ENCODE results near the gene SLC12A8.

SLC12A8 gene

DNA sequence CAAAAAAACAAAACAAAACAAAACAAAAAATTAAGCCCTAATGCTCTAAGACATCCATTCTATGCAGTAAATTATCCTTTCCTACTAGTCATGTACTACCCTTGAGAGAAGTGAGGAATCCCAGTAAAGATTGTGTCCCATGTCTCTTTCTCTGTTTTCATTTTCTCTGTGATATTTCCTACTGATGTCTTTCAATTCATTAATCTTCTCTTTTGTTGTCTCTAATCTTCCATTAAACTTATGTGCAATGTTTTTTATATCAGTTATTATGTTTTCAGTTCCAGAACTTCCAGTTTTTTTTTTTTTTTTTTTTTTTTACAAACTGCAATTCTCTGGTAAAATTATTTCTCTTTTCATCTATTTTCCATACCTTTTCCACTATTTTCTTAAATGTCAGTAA is 44.1 kb upstream of the SLC12A8 start:
- no peaks in the 10 kb centered on the region for H3K9me3 ChIP-seq
- peaks cover 12% of the 10 kb centered on the region for H3K4me1 ChIP-seq
- no peak overlapping the region for H3K4me3 ChIP-seq (ENCODE audit: low read depth, low read length)
- TF ChIP-seq, protein P1, sequence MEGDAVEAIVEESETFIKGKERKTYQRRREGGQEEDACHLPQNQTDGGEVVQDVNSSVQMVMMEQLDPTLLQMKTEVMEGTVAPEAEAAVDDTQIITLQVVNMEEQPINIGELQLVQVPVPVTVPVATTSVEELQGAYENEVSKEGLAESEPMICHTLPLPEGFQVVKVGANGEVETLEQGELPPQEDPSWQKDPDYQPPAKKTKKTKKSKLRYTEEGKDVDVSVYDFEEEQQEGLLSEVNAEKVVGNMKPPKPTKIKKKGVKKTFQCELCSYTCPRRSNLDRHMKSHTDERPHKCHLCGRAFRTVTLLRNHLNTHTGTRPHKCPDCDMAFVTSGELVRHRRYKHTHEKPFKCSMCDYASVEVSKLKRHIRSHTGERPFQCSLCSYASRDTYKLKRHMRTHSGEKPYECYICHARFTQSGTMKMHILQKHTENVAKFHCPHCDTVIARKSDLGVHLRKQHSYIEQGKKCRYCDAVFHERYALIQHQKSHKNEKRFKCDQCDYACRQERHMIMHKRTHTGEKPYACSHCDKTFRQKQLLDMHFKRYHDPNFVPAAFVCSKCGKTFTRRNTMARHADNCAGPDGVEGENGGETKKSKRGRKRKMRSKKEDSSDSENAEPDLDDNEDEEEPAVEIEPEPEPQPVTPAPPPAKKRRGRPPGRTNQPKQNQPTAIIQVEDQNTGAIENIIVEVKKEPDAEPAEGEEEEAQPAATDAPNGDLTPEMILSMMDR (IDR thresholded peaks at IDR 0.05; ENCODE audit: low read depth, low read length) = no peak
- DNase-seq = no peak
- H3K27me3 ChIP-seq = no peaks in the 10 kb centered on the region
- H3K36me3 ChIP-seq = no peaks in the 10 kb centered on the region

DNA sequence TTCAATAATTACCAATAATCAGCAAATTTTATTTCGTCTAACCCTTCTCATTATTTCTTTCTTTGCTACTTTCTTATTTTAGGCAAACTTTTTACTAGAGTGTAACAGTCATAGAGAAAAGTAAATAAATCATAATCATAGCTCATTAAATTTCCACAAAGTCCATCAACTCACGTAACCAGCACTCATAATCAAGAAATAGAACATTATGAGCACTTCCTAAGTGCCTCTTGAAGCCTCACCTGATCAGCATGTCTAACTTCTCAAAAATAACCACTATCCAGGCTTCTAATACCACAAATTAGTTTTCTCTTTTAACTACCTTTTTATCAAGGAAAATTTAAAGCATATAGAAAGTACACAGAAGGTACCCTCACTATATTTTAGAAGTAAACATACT is 38.4 kb upstream of the SLC12A8 start:
- no peaks in the 10 kb centered on the region for H3K4me1 ChIP-seq
- no peaks in the 10 kb centered on the region for H3K27me3 ChIP-seq
- no peaks in the 10 kb centered on the region for H3K36me3 ChIP-seq
- H3K4me3 ChIP-seq (ENCODE audit: low read depth, low read length) = no peak overlapping the region
- DNase-seq = no peak
- no peaks in the 10 kb centered on the region for H3K9me3 ChIP-seq
- TF ChIP-seq, protein P1 (IDR thresholded peaks at IDR 0.05; ENCODE audit: low read depth, low read length) = no peak

DNA sequence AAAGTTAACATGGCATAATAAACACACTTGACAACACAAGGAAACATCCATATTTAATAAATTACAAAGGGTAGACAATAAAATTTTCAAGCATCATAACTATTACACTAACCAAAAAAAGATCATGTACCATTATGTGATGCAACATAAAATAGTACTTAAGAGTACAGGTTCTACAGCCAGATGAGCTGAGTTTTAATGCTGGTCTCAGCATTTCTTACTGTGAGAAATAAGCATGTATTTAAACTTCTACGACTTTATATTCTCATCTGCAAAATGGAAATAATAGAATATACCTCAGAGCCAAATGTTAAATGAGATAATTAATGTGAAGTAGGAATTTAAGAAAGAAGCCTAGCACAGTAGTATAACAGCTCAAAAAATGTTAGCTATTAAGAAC is 33.7 kb upstream of the SLC12A8 start:
- TF ChIP-seq, protein P1 (IDR thresholded peaks at IDR 0.05; ENCODE audit: low read depth, low read length) = no peak
- no peaks in the 10 kb centered on the region for H3K27me3 ChIP-seq
- H3K4me3 ChIP-seq (ENCODE audit: low read depth, low read length) = no peak overlapping the region
- no peaks in the 10 kb centered on the region for H3K4me1 ChIP-seq
- H3K9me3 ChIP-seq = no peaks in the 10 kb centered on the region
- no peak for DNase-seq
- no peaks in the 10 kb centered on the region for H3K36me3 ChIP-seq

DNA sequence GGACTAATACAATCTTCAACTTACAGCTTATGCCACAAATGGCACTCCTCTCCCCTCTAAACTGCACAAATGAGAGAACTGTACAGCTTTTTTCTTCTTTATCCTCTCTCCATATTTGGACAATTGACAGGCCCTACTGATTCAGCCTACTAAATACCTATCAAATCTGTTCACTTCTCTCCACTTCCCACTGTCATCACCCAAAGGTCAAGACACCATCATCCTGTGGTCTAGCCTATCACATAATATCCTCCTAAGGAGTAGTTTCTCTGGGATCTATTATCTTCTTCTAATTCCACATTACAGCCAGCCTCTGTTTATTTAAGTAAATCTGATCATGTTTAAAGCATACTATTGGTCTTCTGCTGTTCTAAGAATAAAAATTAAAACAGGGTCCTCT is 33.0 kb upstream of the SLC12A8 start:
- no peak overlapping the region for H3K4me3 ChIP-seq (ENCODE audit: low read depth, low read length)
- H3K27me3 ChIP-seq = no peaks in the 10 kb centered on the region
- no peaks in the 10 kb centered on the region for H3K9me3 ChIP-seq
- no peaks in the 10 kb centered on the region for H3K4me1 ChIP-seq
- no peaks in the 10 kb centered on the region for H3K36me3 ChIP-seq
- no peak for DNase-seq
- TF ChIP-seq, protein P1 (IDR thresholded peaks at IDR 0.05; ENCODE audit: low read depth, low read length) = no peak

DNA sequence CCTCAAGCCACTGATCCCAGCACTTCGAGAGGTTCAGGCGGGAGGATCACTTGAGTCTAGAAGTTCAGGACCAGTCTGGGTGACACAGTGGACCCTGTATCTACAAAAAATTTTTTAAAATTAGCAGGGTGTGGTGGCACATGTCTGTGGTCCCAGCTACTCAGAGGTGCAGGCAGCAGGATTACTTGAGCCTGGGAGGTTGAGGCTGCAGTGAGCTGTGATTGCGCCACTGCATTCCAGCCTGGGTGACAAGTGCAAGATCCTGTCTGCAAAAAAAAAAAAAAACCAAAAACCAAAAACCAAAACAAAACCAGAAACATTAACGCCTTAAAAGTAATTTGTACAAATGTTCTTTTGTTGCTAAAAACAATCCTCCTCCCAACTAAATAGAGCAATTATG is 27.9 kb upstream of the SLC12A8 start:
- TF ChIP-seq, protein P1 (IDR thresholded peaks at IDR 0.05; ENCODE audit: low read depth, low read length) = no peak
- DNase-seq = no peak
- Histone ChIP-seq H3K36me3 (no peaks in the 10 kb centered on the region), H3K27me3 (no peaks in the 10 kb centered on the region), H3K9me3 (no peaks in the 10 kb centered on the region), H3K4me1 (no peaks in the 10 kb centered on the region), H3K4me3 (ENCODE audit: low read depth, low read length) (no peak overlapping the region)

DNA sequence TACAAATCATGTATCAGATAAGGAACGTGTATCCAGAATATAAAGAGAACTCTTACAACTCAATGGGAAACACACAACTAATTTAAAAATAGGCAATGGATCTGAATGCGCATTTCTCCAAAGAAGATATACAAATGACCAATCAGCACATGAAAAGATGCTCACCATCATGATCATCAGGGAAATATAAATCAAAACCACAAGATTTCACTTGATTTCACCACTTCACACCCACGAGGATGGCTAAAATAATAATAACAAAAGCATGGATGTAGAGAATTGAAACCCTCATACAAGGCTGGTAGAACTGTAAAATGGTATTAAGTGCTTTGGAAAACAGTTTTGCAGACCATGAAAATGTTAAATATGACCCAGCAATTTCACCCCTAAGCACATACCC is 26.7 kb upstream of the SLC12A8 start:
- H3K9me3 ChIP-seq = no peaks in the 10 kb centered on the region
- TF ChIP-seq, protein P1 (IDR thresholded peaks at IDR 0.05; ENCODE audit: low read depth, low read length) = no peak
- no peaks in the 10 kb centered on the region for H3K36me3 ChIP-seq
- no peaks in the 10 kb centered on the region for H3K4me1 ChIP-seq
- no peaks in the 10 kb centered on the region for H3K27me3 ChIP-seq
- H3K4me3 ChIP-seq (ENCODE audit: low read depth, low read length) = no peak overlapping the region
- DNase-seq = no peak
